Activated T-helper 9 cell treated with anti-CD3 and anti-CD28 coated beads, Interleukin-2, amount 50 U/mL, for 16 hours (primary cell): ENCODE measurements around the gene KIF11.

Source experiments
- DNase-seq: peaks from one replicate; pipeline ENCODE4 v3.0.0-alpha.2; 2020; ENCODE audit warnings: low read depth

The KIF11 gene

GRCh38 chr10:92677708-92678107, 84.8 kb downstream of the KIF11 start:
- DNase-seq = no peak

GRCh38 chr10:92678206-92678605, 85.3 kb downstream of the KIF11 start:
- DNase-seq = no peak

- no peak for DNase-seq
Measured at GRCh38 chr10:92681306-92681834, 88.4 kb downstream of the KIF11 start.

GRCh38 chr10:92688573-92688926, 95.6 kb downstream of the KIF11 start:
- DNase-seq = no peak

GRCh38 chr10:92688927-92689662, 96.2 kb downstream of the KIF11 start:
- DNase-seq = no peak

GRCh38 chr10:92689663-92690210, 96.8 kb downstream of the KIF11 start, which contains the start of gene HHEX:
Gene HHEX (plus strand): TSS chr10:92689955. CDS start chr10:92689987, 32 bp downstream.
- DNase-seq = peak; percentile 18

- peak; percentile 60 for DNase-seq
Measured at GRCh38 chr10:92690211-92690914, 97.4 kb downstream of the KIF11 start.

- no peak for DNase-seq
Measured at GRCh38 chr10:92690915-92691590, 98.1 kb downstream of the KIF11 start.

- DNase-seq = no peak
Measured at GRCh38 chr10:92691591-92692079, 98.7 kb downstream of the KIF11 start.

GRCh38 chr10:92692080-92692671, 99.2 kb downstream of the KIF11 start:
- no peak for DNase-seq

GRCh38 chr10:92692697-92693533, 100.0 kb downstream of the KIF11 start:
- no peak for DNase-seq

- no peak for DNase-seq
Measured at GRCh38 chr10:92693534-92693893, 100.6 kb downstream of the KIF11 start.

GRCh38 chr10:92695679-92696605, 103.0 kb downstream of the KIF11 start:
- DNase-seq = no peak

- no peak for DNase-seq
Measured at GRCh38 chr10:92696606-92697383, 103.9 kb downstream of the KIF11 start.

GRCh38 chr10:92697663-92698511, 105.0 kb downstream of the KIF11 start:
- DNase-seq = no peak

GRCh38 chr10:92699193-92699517, 106.2 kb downstream of the KIF11 start:
- DNase-seq = no peak

GRCh38 chr10:92699518-92700381, 106.8 kb downstream of the KIF11 start:
- DNase-seq = no peak
